Fibroblast of lung (primary cell): Measurements from ENCODE around the gene MBNL3. TPM values are rescaled to one million over a fixed set of nuclear protein-coding genes. Genes with fewer than 3 reads are reported as not detected.

Source experiments
- DNase-seq, 2 donors: peaks; one replicate each; pipeline versions ENCODE4 v3.0.0 to v3.0.0-alpha.2; 2010; ENCODE audit warnings: low read depth in 2 of 2
- H2AFZ ChIP-seq: 2 replicates; pipeline ENCODE4 v1.5.1; 2012; ENCODE audit warnings: low read length, control low read depth, inconsistent platforms
- H3K27ac ChIP-seq: 2 replicates; pipeline ENCODE4 v1.5.1; 2011; ENCODE audit warnings: low read length, control low read depth; ENCODE audit not compliant: insufficient read depth
- H3K27me3 ChIP-seq: 2 replicates; pipeline ENCODE4 v1.5.1; 2011; ENCODE audit warnings: mild to moderate bottlenecking, low read length; ENCODE audit not compliant: control insufficient read depth, insufficient read depth
- H3K36me3 ChIP-seq: 2 replicates; pipeline ENCODE4 v1.5.1; 2011; ENCODE audit warnings: low read length; ENCODE audit not compliant: control insufficient read depth, insufficient read depth
- H3K4me1 ChIP-seq: 2 replicates; pipeline ENCODE4 v1.5.1; 2011; ENCODE audit warnings: low read length; ENCODE audit not compliant: control insufficient read depth, insufficient read depth; ENCODE audit errors: extremely low read depth
- H3K4me2 ChIP-seq: 2 replicates; pipeline ENCODE4 v1.5.1; 2011; ENCODE audit warnings: low read length, control low read depth; ENCODE audit not compliant: insufficient read depth; ENCODE audit errors: extremely low read depth
- H3K4me3 ChIP-seq, 4 experiments: fragments of 200-600 bp in 1 of 4; sonication (generic) in 1 of 4; replicated peaks in 1 of 4; 2 replicates each; pipeline ENCODE4 v1.5.1; 2011 to 2016; ENCODE audit warnings: low read length in 4 of 4, low read depth in 3 of 4, mild to moderate bottlenecking in 3 of 4, control low read depth in 2 of 4, inconsistent platforms in 1 of 4, mixed read lengths in 1 of 4; ENCODE audit not compliant: insufficient read depth in 1 of 4; ENCODE audit errors: control extremely low read depth in 1 of 4
- H3K79me2 ChIP-seq: 2 replicates; pipeline ENCODE4 v1.5.1; 2012; ENCODE audit warnings: mild to moderate bottlenecking, low read length, inconsistent platforms; ENCODE audit not compliant: control insufficient read depth, insufficient read depth
- H3K9ac ChIP-seq: 2 replicates; pipeline ENCODE4 v1.5.1; 2011; ENCODE audit warnings: mild to moderate bottlenecking, low read length, control low read depth; ENCODE audit not compliant: insufficient read depth
- H3K9me3 ChIP-seq: 2 replicates; pipeline ENCODE4 v1.5.1; 2012; ENCODE audit warnings: low read depth, low read length; ENCODE audit not compliant: control insufficient read depth, insufficient read depth
- H4K20me1 ChIP-seq: 2 replicates; pipeline ENCODE4 v1.5.1; 2011; ENCODE audit warnings: low read length; ENCODE audit not compliant: control insufficient read depth, insufficient read depth; ENCODE audit errors: extremely low read depth
- CTCF ChIP-seq, 2 donors: IDR thresholded peaks in 1 of 2; conservative IDR thresholded peaks in 1 of 2; 1 replicate in 1 of 2; 2 replicates in 1 of 2; pipeline ENCODE4 v1.5.1; 2011 to 2012; ENCODE audit warnings: low read length in 2 of 2, control low read depth in 1 of 2, inconsistent platforms in 1 of 2, low read depth in 1 of 2, mild to moderate bottlenecking in 1 of 2
- EZH2 ChIP-seq: IDR thresholded peaks from 2 replicates; pipeline ENCODE4 v1.5.1; 2012; ENCODE audit warnings: low read length, control low read depth, mild to moderate bottlenecking; ENCODE audit errors: missing control alignments
- polyA plus RNA-seq, 2 donors: library from polyadenylated mRNA; depleted of rRNA in 1 of 2; stranded (reverse) in 1 of 2; unstranded in 1 of 2; fragments of >200 nt; gene quantifications; 2 replicates each; pipeline ENCODE4 v1.2.1, GENCODE V29; 2011 to 2012; ENCODE audit warnings: missing spikeins in 1 of 2
- total RNA-seq: library from RNA; depleted of rRNA; stranded (reverse); fragments of >200 nt; gene quantifications from 2 replicates; pipeline ENCODE4 v1.2.1, GENCODE V29; 2014

MBNL3 gene
- total and polyA plus RNA-seq, 2 donors (not counting 1 experiment from before 2014, with no cell fraction given) = 2.6 to 4.5 TPM

GRCh38 chrX:132486599-132487178 is 2.1 kb downstream of the MBNL3 start:
- Histone ChIP-seq H3K4me3 (no peak overlapping the region), H3K27me3 (no peaks in the 10 kb centered on the region), H3K4me1 (no peaks in the 10 kb centered on the region), H3K9ac (no peak overlapping the region), H3K36me3 (no peaks in the 10 kb centered on the region), H3K9me3 (no peaks in the 10 kb centered on the region), H3K79me2 (no peaks in the 10 kb centered on the region), H4K20me1 (no peaks in the 10 kb centered on the region), H2AFZ (no peak overlapping the region), H3K27ac (no peak overlapping the region), H3K4me2 (no peak overlapping the region)
- DNase-seq = no peak
- TF ChIP-seq CTCF (conservative IDR thresholded peaks at IDR 0.05 in 1 of 2, IDR thresholded peaks at IDR 0.05 in 1 of 2; ENCODE audit: low read depth in 1 of 2, low read length in 2 of 2) (no peak), EZH2 (no peak)

- Histone ChIP-seq H3K36me3 (no peaks in the 10 kb centered on the region), H3K4me2 (no peak overlapping the region), H2AFZ (no peak overlapping the region), H3K9ac (no peak overlapping the region), H3K9me3 (no peaks in the 10 kb centered on the region), H3K4me3 (no peak overlapping the region), H4K20me1 (no peaks in the 10 kb centered on the region), H3K4me1 (no peaks in the 10 kb centered on the region), H3K27ac (no peak overlapping the region), H3K27me3 (no peaks in the 10 kb centered on the region), H3K79me2 (no peaks in the 10 kb centered on the region)
- DNase-seq = no peak
- TF ChIP-seq CTCF (conservative IDR thresholded peaks at IDR 0.05 in 1 of 2, IDR thresholded peaks at IDR 0.05 in 1 of 2; ENCODE audit: low read depth in 1 of 2, low read length in 2 of 2) (no peak), EZH2 (no peak)
Measured at GRCh38 chrX:132483951-132484350, 4.9 kb downstream of the MBNL3 start.

- Histone ChIP-seq H3K27ac (no peak overlapping the region), H3K4me1 (no peaks in the 10 kb centered on the region), H3K27me3 (no peaks in the 10 kb centered on the region)
Measured at GRCh38 chrX:132483488-132483887, 5.3 kb downstream of the MBNL3 start.

More at GRCh38 chrX:132483488-132483887, 5.3 kb downstream of the MBNL3 start:
- TF ChIP-seq EZH2 (no peak), CTCF (conservative IDR thresholded peaks at IDR 0.05 in 1 of 2, IDR thresholded peaks at IDR 0.05 in 1 of 2; ENCODE audit: low read depth in 1 of 2, low read length in 2 of 2) (no peak)
- Histone ChIP-seq H3K36me3 (no peaks in the 10 kb centered on the region), H2AFZ (no peak overlapping the region), H3K4me2 (no peak overlapping the region), H4K20me1 (no peaks in the 10 kb centered on the region), H3K79me2 (no peaks in the 10 kb centered on the region), H3K9ac (no peak overlapping the region), H3K9me3 (no peaks in the 10 kb centered on the region), H3K4me3 (no peak overlapping the region)
- DNase-seq = no peak
